ENCODE measurements around the gene RUNX1. TPM values are rescaled to one million over a fixed set of nuclear protein-coding genes. Genes with fewer than 3 reads are reported as not detected.

The RUNX1 gene
- polyA plus RNA-seq, 3 donors, result 6.2 to 49.7 (median 8.7) TPM

DNA sequence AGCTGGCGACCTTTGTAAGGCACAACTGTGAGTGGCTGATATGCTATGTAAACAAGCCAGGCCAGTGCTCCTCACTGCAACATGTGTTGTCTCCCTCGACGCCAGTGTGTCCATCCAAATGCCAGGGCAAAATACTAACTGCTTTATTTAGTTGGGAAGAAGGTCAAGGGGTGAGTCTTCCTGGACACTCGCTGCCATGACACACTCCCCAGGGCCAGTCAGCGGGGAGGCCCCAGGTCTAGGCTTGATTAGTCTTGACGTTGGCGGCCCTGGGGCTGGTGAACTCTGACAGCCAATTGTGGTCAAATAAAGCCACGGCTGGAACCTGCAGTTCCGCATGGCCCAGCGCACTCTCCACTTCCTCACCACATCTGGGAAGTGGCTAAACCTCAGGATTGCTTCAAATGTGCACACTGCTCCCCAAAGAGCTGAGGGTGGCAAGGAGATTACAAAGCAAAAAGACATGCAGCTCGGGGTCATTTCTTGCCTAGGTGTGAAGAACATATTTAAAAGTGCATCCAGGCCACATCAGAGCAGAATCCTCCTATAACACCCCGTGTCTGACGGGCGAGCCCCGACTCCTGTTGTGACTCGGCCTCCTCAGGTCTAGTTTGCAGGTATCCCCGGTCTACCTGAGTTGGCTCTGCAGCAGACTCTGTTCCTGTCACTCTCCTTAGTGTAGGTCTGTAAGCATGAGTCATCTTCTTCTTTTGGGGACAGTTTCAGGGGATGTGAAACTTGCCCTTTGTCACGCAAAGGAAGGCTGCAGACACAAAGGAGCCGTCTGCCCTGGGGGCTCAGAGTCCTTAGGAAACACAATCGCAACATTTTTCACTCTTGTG is 183.5 kb downstream of the RUNX1 start:
- Histone ChIP-seq H3K79me2 (ENCODE audit: insufficient read depth, low read length) (peaks cover 80% of the 10 kb centered on the region), H3K4me1 (ENCODE audit: control insufficient read depth in 1 of 2, insufficient read depth in 2 of 2, low read length in 2 of 2) (peaks cover 38 to 39% of the 10 kb centered on the region in 2 donors)
- 14% methylated on average over 11 of the region's 20 CpGs for WGBS (ENCODE audit: insufficient coverage)

More for the DNA sequence above, 183.5 kb downstream of the RUNX1 start:
- no peak overlapping the region for H2AFZ ChIP-seq (ENCODE audit: insufficient read depth, low read depth, low read length, poor library complexity, severe bottlenecking)
- intact Hi-C loops (cut with micrococcal nuclease), result loop anchor here in 1 of 2 donors (2.0 to 5.0 kb wide), 3 partner anchors 15 to 118 kb away; no protein-coding TSS in a partner anchor
- peaks cover 54% of the 10 kb centered on the region for H3K4me1 Mint-ChIP-seq
- peak; percentile 91 to 97 (median 97) for DNase-seq
- H3K27me3 ChIP-seq (ENCODE audit: control insufficient read depth in 2 of 2, insufficient read depth in 2 of 2, low read length in 2 of 2), result peaks cover 0 to 3% of the 10 kb centered on the region in 2 donors
- H4K20me1 ChIP-seq (ENCODE audit: insufficient read depth, low read length), result peaks cover 100% of the 10 kb centered on the region
- peaks cover 0 to 2% (median 0%) of the 10 kb centered on the region in 7 donors for H3K9me3 Mint-ChIP-seq
- H3K27me3 Mint-ChIP-seq (ENCODE audit: low read depth in 3 of 3), result peaks cover 11 to 17% (median 14%) of the 10 kb centered on the region in 3 donors
- H3K4me2 ChIP-seq (replicated peaks; ENCODE audit: extremely low read depth, low read length, poor library complexity, severe bottlenecking), result peak overlapping the region; percentile 37
- H3K36me3 ChIP-seq (replicated peaks in 1 of 2; ENCODE audit: control insufficient read depth in 1 of 2, insufficient read depth in 2 of 2, low read length in 2 of 2), result peaks cover 64 to 83% of the 10 kb centered on the region in 2 donors
- H3K27ac Mint-ChIP-seq, result peak overlapping the region; percentile 88 to 93 (median 90)
- H3K4me3 Mint-ChIP-seq, result peak overlapping the region; percentile 39 to 64
- H3K9me3 ChIP-seq (replicated peaks in 1 of 2; ENCODE audit: control insufficient read depth in 1 of 2, insufficient read depth in 1 of 2, low read length in 2 of 2), result no peaks in the 10 kb centered on the region
- H3K9ac ChIP-seq (ENCODE audit: insufficient read depth, low read length, poor library complexity, severe bottlenecking), result peak overlapping the region; percentile 1
- peak overlapping the region; percentile 25 to 78 for H3K27ac ChIP-seq (ENCODE audit: low read depth in 1 of 2, low read length in 2 of 2)
- peak overlapping the region in 1 of 3 experiments; percentile 36 for H3K4me3 ChIP-seq (replicated peaks in 1 of 3; ENCODE audit: low read depth in 2 of 3, low read length in 3 of 3)
- TF ChIP-seq, protein P1, sequence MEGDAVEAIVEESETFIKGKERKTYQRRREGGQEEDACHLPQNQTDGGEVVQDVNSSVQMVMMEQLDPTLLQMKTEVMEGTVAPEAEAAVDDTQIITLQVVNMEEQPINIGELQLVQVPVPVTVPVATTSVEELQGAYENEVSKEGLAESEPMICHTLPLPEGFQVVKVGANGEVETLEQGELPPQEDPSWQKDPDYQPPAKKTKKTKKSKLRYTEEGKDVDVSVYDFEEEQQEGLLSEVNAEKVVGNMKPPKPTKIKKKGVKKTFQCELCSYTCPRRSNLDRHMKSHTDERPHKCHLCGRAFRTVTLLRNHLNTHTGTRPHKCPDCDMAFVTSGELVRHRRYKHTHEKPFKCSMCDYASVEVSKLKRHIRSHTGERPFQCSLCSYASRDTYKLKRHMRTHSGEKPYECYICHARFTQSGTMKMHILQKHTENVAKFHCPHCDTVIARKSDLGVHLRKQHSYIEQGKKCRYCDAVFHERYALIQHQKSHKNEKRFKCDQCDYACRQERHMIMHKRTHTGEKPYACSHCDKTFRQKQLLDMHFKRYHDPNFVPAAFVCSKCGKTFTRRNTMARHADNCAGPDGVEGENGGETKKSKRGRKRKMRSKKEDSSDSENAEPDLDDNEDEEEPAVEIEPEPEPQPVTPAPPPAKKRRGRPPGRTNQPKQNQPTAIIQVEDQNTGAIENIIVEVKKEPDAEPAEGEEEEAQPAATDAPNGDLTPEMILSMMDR (IDR thresholded peaks at IDR 0.05), result no peak
- peaks cover 91 to 94% of the 10 kb centered on the region in 2 donors for H3K36me3 Mint-ChIP-seq
